ENCODE results near the gene HYDIN.
"Not testable (repeated sequence)": the region's sequence is repeated elsewhere in the genome, so short reads cannot be mapped to it uniquely, and the experiment has no call there.

HYDIN gene

DNA sequence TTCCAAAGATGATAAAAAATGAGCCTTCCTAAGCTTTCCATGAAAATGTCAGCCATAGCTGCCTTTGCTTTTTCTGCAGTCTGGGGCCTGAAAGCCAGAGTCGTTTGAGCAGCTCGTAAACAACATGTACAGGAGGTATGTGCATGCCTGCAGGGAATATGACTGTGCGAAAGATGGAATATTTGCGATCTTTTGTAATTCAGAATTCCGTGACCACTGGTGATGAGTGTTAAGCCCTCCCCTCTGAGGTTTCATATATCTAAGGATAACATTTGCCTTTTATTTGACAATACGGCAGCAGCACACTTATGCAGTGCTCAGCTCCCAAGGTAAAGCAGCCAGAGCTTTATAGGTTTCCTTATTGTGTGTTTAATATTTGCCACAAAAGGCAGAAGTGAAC is 192.5 kb downstream of the HYDIN start:
- not testable (repeated sequence) for H3K36me3 ChIP-seq (ENCODE audit: insufficient read depth, low read length); H3K4me2 ChIP-seq (ENCODE audit: low read depth, low read length, poor library complexity, severe bottlenecking); H3K9ac ChIP-seq (ENCODE audit: low read depth, low read length, poor library complexity, severe bottlenecking); H3K9me3 ChIP-seq (ENCODE audit: insufficient read depth, low read depth, low read length); H2AFZ ChIP-seq (ENCODE audit: low read length); H3K27me3 ChIP-seq (ENCODE audit: insufficient read depth, low read length, poor library complexity, severe bottlenecking); H3K79me2 ChIP-seq (ENCODE audit: insufficient read depth, low read length); H3K4me1 ChIP-seq (ENCODE audit: insufficient read depth, low read length, poor library complexity, severe bottlenecking); H3K9me2 ChIP-seq (replicated peaks; ENCODE audit: low read depth, low read length); H4K20me1 ChIP-seq (ENCODE audit: insufficient read depth, low read length, poor library complexity, severe bottlenecking); H3F3A ChIP-seq (ENCODE audit: low read depth); H3K4me3 ChIP-seq (ENCODE audit: low read length, poor library complexity, severe bottlenecking)

- H3K4me2 ChIP-seq (ENCODE audit: low read depth, low read length, poor library complexity, severe bottlenecking); H3K9ac ChIP-seq (ENCODE audit: low read depth, low read length, poor library complexity, severe bottlenecking); H3K4me1 ChIP-seq (ENCODE audit: insufficient read depth, low read length, poor library complexity, severe bottlenecking); H3K36me3 ChIP-seq (ENCODE audit: insufficient read depth, low read length); H3K9me3 ChIP-seq (ENCODE audit: insufficient read depth, low read depth, low read length); H4K20me1 ChIP-seq (ENCODE audit: insufficient read depth, low read length, poor library complexity, severe bottlenecking); H3K79me2 ChIP-seq (ENCODE audit: insufficient read depth, low read length); H2AFZ ChIP-seq (ENCODE audit: low read length); H3K9me2 ChIP-seq (replicated peaks; ENCODE audit: low read depth, low read length); H3K4me3 ChIP-seq (ENCODE audit: low read length, poor library complexity, severe bottlenecking); H3F3A ChIP-seq (ENCODE audit: low read depth); H3K27me3 ChIP-seq (ENCODE audit: insufficient read depth, low read length, poor library complexity, severe bottlenecking): not testable (repeated sequence)
Measured at GRCh38 chr16:71028032-71028727, 202.3 kb downstream of the HYDIN start.

- H3K4me3 ChIP-seq (ENCODE audit: low read length, poor library complexity, severe bottlenecking); H3K9ac ChIP-seq (ENCODE audit: low read depth, low read length, poor library complexity, severe bottlenecking); H3K36me3 ChIP-seq (ENCODE audit: insufficient read depth, low read length); H3K9me2 ChIP-seq (replicated peaks; ENCODE audit: low read depth, low read length); H4K20me1 ChIP-seq (ENCODE audit: insufficient read depth, low read length, poor library complexity, severe bottlenecking); H3K27me3 ChIP-seq (ENCODE audit: insufficient read depth, low read length, poor library complexity, severe bottlenecking); H3K9me3 ChIP-seq (ENCODE audit: insufficient read depth, low read depth, low read length); H3K79me2 ChIP-seq (ENCODE audit: insufficient read depth, low read length); H3F3A ChIP-seq (ENCODE audit: low read depth); H3K4me2 ChIP-seq (ENCODE audit: low read depth, low read length, poor library complexity, severe bottlenecking); H2AFZ ChIP-seq (ENCODE audit: low read length); H3K4me1 ChIP-seq (ENCODE audit: insufficient read depth, low read length, poor library complexity, severe bottlenecking): not testable (repeated sequence)
Measured at GRCh38 chr16:71027511-71027910, 203.0 kb downstream of the HYDIN start.

DNA sequence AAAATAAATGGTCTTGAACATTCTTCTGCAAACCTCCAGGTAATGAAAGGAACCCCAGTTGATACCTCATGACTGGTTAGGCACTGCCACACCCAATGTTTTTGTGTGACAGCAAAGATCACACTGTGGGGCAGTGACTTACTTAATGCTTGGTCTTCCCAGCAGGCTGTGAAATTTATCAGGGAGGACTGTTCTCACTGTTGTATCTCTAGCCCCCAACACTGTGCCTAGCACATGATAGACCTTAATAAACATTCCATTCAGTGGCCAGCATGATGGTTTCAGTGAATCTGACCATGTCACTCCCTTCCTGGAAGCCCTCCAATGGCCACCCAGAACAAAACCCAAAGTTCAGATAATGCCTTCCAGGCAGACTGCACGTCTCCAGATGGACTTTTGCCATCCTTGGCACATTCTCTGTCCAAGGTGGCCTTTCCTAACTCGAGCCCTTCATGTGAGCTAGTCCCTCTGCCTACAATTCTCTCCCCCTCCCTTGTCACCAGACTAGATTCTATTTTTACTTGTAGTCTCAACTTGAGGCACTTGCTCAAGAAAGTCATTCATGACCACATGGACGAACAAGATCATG is 206.6 kb downstream of the HYDIN start:
- not testable (repeated sequence) for H3K36me3 ChIP-seq (ENCODE audit: insufficient read depth, low read length); H3K4me1 ChIP-seq (ENCODE audit: insufficient read depth, low read length, poor library complexity, severe bottlenecking); H3K4me3 ChIP-seq (ENCODE audit: low read length, poor library complexity, severe bottlenecking); H3K79me2 ChIP-seq (ENCODE audit: insufficient read depth, low read length); H3K27me3 ChIP-seq (ENCODE audit: insufficient read depth, low read length, poor library complexity, severe bottlenecking); H3K9me2 ChIP-seq (replicated peaks; ENCODE audit: low read depth, low read length); H2AFZ ChIP-seq (ENCODE audit: low read length); H4K20me1 ChIP-seq (ENCODE audit: insufficient read depth, low read length, poor library complexity, severe bottlenecking); H3K4me2 ChIP-seq (ENCODE audit: low read depth, low read length, poor library complexity, severe bottlenecking); H3F3A ChIP-seq (ENCODE audit: low read depth); H3K9ac ChIP-seq (ENCODE audit: low read depth, low read length, poor library complexity, severe bottlenecking); H3K9me3 ChIP-seq (ENCODE audit: insufficient read depth, low read depth, low read length)

GRCh38 chr16:71021961-71022537 is 208.5 kb downstream of the HYDIN start:
- not testable (repeated sequence) for H2AFZ ChIP-seq (ENCODE audit: low read length); H3K4me1 ChIP-seq (ENCODE audit: insufficient read depth, low read length, poor library complexity, severe bottlenecking); H3F3A ChIP-seq (ENCODE audit: low read depth); H3K9ac ChIP-seq (ENCODE audit: low read depth, low read length, poor library complexity, severe bottlenecking); H3K27me3 ChIP-seq (ENCODE audit: insufficient read depth, low read length, poor library complexity, severe bottlenecking); H3K36me3 ChIP-seq (ENCODE audit: insufficient read depth, low read length); H3K4me2 ChIP-seq (ENCODE audit: low read depth, low read length, poor library complexity, severe bottlenecking); H4K20me1 ChIP-seq (ENCODE audit: insufficient read depth, low read length, poor library complexity, severe bottlenecking); H3K79me2 ChIP-seq (ENCODE audit: insufficient read depth, low read length); H3K4me3 ChIP-seq (ENCODE audit: low read length, poor library complexity, severe bottlenecking); H3K9me2 ChIP-seq (replicated peaks; ENCODE audit: low read depth, low read length); H3K9me3 ChIP-seq (ENCODE audit: insufficient read depth, low read depth, low read length)

DNA sequence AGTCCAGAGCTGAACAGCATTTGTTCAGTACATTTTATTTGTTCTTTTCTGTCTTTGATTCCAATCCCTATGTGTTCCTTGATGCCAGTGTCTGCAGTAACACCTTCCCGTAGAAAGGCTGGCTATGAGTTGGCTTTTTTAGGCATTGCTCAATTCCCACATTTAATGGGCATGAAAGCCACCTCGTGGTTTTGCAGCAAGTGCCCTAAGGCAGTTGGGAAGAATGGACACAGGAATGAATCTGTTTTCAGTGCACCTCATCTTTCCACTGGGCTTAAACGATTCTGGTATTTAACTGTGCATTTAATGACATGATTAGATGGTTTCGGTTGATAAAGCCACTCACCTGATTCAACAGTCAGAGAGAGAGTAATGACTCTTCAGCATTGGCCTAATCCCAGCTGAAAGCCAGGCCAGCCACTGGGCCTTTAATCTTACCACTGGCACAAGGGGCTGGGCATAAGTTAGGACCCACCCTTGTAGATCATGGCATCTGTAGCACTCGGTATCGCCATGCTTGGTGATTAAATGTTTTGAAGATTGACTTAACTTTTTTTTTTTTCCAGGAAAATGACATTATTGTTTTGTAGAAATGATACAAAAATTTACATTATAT is 211.3 kb downstream of the HYDIN start:
- H3K9me2 ChIP-seq (replicated peaks; ENCODE audit: low read depth, low read length); H3K4me2 ChIP-seq (ENCODE audit: low read depth, low read length, poor library complexity, severe bottlenecking); H3K79me2 ChIP-seq (ENCODE audit: insufficient read depth, low read length); H2AFZ ChIP-seq (ENCODE audit: low read length); H3K36me3 ChIP-seq (ENCODE audit: insufficient read depth, low read length); H3K27me3 ChIP-seq (ENCODE audit: insufficient read depth, low read length, poor library complexity, severe bottlenecking); H3K9ac ChIP-seq (ENCODE audit: low read depth, low read length, poor library complexity, severe bottlenecking); H4K20me1 ChIP-seq (ENCODE audit: insufficient read depth, low read length, poor library complexity, severe bottlenecking); H3K9me3 ChIP-seq (ENCODE audit: insufficient read depth, low read depth, low read length); H3K4me3 ChIP-seq (ENCODE audit: low read length, poor library complexity, severe bottlenecking); H3K4me1 ChIP-seq (ENCODE audit: insufficient read depth, low read length, poor library complexity, severe bottlenecking); H3F3A ChIP-seq (ENCODE audit: low read depth): not testable (repeated sequence)

DNA sequence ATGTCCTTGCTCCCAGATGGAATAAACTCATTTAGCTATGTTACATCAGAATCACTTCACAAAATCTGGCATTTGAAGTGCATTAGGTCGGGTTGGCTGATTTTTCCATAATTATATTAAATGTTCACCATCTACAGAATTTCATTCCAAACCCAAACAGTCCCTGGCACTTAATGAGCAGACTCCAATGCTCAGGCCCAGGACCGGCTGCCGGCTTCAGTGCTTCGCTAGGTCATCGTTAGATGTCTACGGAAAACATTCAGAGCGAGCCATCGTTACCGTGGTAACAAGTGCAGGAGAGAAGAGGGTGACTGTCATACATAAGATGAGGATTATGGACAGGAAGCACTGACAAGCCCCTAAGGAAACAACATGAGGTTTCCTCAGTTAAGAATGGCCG is 215.1 kb downstream of the HYDIN start:
- not testable (repeated sequence) for H3K4me1 ChIP-seq (ENCODE audit: insufficient read depth, low read length, poor library complexity, severe bottlenecking); H3K9ac ChIP-seq (ENCODE audit: low read depth, low read length, poor library complexity, severe bottlenecking); H3K36me3 ChIP-seq (ENCODE audit: insufficient read depth, low read length); H3K27me3 ChIP-seq (ENCODE audit: insufficient read depth, low read length, poor library complexity, severe bottlenecking); H4K20me1 ChIP-seq (ENCODE audit: insufficient read depth, low read length, poor library complexity, severe bottlenecking); H3F3A ChIP-seq (ENCODE audit: low read depth); H3K79me2 ChIP-seq (ENCODE audit: insufficient read depth, low read length); H3K4me3 ChIP-seq (ENCODE audit: low read length, poor library complexity, severe bottlenecking); H2AFZ ChIP-seq (ENCODE audit: low read length); H3K9me2 ChIP-seq (replicated peaks; ENCODE audit: low read depth, low read length); H3K9me3 ChIP-seq (ENCODE audit: insufficient read depth, low read depth, low read length); H3K4me2 ChIP-seq (ENCODE audit: low read depth, low read length, poor library complexity, severe bottlenecking)

All from Loucy (cell line).